ENCODE measurements around the gene TAOK2.
"Not testable (repeated sequence)": the region's sequence is repeated elsewhere in the genome, so short reads cannot be mapped to it uniquely, and the experiment has no call there.

The TAOK2 gene

GRCh38 chr16:29973384-29974246, at the start of gene TAOK2:
TAOK2 (plus strand) TSS chr16:29973868; CDS start chr16:29977773, 3,905 bp downstream.
- DNase-seq = peak; percentile 99

DNA sequence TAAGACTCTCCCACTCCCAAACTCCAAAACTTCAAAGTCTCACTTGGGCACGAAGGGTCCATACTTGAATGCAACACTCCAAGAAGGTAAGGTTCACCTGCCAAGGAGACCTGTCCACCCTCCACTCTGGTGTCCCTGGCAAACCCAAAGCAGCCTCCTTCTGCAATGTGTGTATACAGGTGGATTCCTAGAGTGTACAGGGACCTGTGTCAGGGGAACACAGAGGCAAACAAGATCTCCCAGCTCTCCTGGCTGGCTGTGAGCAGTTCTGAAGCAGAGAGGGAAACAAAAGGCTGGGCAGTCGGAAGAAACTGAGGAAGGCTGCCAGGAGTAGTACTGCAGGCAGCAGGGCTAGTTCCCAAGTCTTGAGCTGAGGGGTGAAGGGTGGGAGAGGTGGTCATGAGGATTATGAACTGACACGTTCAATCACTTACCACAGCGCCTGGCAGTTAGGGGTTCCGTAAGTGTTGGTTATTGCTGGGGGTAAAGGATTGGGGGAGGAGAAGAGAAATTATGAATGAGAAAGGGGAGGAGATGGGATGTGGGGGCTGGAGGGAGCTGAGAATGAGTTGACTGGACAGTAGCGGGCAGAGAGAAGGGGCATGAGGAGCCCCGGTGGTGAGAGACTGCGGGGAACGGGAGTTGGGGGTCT, 48.4 kb upstream of the TAOK2 start:
- DNase-seq = no peak

- peak; percentile 97 for DNase-seq
These were observed 47.6 kb upstream of the TAOK2 start, which contains the start of gene KCTD13 for GRCh38 chr16:29925781-29926710. KCTD13 (minus strand) TSS chr16:29926226; CDS start chr16:29926033, 193 bp downstream.

DNA sequence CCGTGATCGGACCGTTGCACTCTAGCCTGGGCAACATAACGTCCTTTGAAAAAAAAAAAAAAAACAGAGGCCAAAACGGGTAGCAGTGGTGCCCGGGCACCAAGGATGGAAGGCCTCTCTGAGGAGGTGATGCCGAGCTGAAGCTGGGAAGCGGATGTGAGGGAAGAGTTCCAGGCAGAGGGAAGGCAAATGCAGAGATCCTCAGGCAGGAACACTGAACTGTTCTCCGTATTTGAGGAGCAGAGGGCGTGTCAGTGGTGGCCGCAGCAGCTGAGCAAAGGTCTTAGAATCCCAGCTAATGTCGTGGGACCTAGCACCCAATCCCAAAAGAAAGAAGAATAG, 47.0 kb upstream of the TAOK2 start:
- peak; percentile 50 for DNase-seq

DNA sequence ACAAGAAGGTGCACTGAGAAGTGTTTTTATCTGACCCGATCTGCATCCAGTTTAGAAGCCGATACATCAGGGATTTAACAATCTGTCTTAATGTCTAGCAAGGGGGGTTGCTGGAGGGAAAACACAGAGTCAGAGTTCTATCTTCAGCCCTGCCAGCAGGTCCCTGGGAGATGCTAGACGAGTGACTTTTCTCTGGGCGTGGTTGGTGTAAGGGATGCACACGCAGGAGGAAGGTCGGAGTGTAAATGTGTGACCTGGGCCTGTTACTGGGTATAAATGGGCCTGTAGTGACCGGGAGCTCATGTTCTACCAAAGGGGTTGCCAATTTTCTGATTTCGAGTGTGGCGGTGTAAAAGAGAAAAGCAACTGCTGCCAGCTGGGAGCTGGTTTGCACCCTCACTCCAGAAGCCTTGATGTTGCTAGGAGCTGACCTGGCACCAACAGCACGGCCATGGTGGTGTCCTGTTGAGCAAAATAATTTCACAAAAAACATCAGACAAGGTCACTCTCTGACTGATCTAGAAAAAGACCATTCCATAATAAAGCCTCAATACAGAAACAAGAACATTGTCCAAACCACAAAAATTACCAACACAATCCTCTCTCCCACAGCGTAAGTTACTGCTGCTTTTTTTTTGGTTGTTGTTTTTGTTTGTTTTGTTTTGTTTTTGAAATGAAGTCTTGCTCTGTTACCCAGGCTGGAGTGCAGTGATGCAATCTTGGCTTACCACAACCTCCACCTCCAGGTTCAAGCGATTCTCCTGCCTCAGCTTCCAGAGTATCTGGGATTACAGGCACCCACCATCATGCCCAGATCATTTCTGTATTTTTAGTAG, 46.4 kb upstream of the TAOK2 start:
- DNase-seq = no peak

DNA sequence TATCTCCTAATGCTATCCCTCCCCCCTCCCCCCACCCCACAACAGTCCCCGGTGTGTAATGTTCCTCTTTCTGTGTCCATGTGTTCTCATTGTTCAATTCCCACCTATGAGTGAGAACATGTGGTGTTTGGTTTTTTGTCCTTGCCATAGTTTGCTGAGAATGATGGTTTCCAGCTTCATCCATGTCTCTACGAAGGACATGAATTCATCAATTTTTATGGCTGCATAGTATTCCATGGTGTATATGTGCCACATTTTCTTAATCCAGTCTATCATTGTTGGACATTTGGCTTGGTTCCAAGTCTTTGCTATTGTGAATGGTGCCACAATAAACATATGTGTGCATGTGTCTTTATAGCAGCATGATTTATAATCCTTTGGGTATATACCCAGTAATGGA, 41.9 kb upstream of the TAOK2 start:
- not testable (repeated sequence) for DNase-seq

DNA sequence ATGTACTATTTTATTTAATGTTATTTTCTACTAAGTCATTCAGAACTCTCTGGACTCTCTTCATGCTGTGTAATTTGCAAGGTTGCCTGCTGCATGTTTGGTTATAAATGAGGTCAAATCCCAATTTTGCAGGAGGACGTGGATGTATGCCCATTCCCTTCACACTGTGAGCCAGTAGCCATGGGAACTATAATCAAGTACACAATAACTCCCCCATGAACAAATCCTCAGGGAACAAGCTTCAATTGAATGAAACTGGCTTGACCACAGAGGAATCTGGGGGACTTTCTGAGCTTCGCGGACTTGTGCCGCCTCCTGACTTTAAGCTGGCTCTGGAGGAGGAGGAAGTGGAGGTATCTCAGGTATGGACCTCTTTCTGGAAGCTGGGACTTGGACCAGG, 33.0 kb upstream of the TAOK2 start:
- no peak for DNase-seq

DNA sequence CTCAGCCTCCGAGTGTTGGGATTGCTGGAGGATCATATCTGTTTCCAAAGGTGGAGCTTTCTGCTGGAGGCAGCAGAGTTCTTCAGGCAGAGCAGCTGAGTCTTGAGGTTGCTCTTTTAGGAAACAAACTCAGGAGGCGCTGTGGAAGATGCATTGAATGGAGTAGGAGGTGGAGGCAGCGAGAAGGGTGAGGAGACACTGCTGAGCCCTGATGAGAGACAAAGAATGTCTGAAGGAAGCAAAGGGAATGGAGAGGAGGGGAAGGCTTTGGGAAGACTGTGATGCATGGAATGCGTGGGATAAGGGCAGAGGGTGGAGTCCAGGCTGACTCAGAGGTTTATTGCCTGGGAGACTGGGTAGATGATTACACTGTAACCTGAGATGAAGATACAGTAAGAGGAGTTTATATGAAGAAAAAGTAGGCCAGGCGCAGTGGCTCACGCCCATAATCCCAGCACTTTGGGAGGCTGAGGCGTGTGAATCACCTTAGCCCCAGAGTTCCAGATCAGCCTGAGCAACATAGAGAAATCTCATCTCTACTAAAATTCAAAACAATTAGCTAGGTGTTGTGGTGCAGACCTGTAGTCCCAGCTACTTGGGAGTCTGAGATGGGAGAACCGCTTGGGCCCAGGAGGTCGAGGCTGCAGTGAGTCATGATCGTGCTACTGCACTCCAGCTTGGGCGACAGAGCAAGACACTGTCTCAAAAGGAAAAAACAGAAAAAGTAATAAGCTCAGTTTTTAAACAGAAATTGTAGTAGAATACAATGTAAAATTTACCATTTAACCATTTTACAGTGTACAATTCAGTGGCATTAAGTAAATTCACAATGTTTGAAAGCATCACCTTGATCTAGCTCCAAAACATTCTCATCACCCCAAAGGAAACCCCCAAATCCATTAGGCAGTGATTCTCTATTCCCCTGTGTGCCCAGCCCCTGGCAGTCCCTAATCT, 29.5 kb upstream of the TAOK2 start:
- no peak for DNase-seq

DNA sequence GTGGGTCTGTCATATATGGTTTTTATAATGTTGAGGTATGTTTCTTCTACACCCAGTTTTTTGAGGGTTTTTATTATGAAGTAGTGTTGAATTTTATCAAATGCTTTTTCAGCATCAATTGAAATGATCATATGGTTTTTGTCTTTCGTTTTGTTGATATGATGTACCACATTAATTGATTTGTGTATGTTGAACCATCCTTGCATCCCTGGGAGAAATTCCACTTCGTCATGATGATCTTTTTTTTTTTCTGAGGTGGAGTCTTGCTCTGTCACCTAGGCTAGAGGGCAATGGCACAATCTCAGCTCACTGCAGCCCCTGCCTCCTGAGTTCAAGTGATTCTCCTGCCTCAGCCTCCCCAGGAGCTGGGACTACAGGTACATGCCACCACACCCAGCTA, 25.8 kb upstream of the TAOK2 start:
- DNase-seq = no peak

- no peak for DNase-seq
These were observed 22.7 kb upstream of the TAOK2 start for GRCh38 chr16:29950806-29951461.

GRCh38 chr16:29951625-29952365, 21.9 kb upstream of the TAOK2 start:
- no peak for DNase-seq

DNA sequence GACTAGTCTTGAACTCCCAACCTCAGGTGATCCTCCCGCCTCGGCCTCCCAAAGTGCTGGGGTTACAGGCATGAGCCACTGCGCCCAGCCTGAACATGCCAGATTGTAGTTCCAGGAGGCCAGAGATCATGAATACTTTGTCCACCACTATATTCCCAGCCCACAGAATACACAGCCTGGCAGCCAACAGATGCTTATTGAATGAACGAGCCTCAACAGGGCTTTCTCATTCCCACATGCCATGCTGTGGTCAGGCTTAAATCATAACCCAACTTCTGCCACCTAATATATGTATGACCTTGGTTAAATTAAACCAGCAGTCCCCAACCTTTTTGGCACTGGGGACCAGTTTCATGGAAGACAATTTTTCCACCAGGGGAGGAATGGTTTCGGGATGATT, 14.9 kb upstream of the TAOK2 start:
- no peak for DNase-seq

DNA sequence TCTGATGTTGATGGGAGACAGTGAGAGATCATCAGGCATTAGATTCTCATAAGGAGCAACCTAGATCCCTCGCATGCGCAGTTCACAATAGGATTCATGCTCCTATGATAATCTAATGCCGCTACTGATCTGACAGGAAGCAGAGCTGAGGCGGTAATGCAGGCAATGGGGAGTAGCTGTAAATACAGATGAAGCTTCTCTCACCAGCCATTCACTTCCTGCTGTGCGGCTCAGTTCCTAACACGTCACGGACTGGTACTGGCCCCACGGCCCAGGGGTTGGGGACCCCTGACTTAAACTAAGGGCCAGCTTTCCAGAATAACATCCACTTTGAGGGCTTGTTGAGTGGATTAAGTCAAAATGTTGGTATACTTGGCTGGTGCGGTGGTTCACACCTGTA, 14.4 kb upstream of the TAOK2 start:
- no peak for DNase-seq

GRCh38 chr16:29959821-29960220, 13.8 kb upstream of the TAOK2 start:
- DNase-seq = not testable (repeated sequence)

DNA sequence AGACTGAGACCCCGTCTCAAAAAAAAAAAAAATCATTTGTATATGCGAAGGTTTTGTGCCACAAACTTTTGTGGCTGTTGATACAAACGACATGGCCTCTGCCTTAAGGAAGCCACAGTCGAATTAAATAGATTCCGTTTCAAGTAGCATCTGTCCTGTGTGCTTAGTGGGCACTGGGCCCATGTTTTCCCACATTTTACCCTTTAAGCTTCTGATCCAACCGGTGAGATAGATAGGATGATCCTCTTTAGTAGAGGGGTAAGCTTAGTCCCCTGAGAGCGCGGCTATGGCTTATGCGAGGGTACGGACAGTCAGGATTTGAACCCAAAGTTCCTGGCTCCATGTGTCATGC, 12.6 kb upstream of the TAOK2 start:
- no peak for DNase-seq

DNA sequence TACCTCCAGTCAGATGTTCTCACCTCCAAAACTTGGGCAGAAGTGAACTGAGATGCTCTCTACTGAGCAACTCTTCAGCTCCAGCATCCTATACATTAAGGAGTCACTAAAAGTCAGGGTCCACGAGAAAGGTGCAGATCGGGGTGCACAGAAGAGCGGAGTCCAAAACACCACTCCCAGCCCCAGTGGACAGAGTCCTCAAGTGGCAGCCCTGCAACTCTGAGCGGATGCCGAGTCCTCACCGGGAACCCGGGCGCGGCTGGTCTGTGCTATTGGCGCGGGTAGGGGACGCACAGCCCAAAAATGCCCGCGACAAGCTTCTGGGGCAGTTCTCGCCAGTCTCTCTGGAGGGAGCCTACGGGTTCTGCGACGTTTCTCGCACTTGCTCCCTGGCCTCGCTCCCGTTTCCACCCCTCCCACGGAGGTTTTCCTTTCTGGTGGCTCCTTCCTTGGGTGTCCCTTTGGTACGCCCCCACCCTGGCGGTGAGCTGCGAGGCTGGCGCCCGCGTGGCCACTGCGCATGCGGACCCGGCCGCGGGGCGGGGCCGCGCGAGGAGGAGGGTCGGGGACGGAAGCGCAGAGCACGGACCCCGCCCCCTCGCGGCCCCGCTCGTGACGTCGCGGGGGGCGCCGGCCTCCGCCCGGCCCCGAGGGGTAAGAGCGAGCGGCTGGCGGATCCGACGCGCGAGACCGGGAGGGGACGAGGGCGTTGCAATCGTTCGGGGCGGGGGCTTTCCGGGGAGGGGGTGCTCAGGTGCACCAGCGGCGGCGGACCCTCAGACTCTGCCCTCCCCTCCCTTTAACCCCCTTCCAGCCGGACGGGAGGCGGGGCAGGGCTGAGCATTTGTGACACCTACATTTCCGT, 12.0 kb upstream of the TAOK2 start, which contains the start of gene TMEM219:
Gene TMEM219 (plus strand): TSS at position 601 of the 865 bp plus-strand sequence. CDS start 1,065 bp downstream, outside the sequence.
- DNase-seq = peak; percentile 97

DNA sequence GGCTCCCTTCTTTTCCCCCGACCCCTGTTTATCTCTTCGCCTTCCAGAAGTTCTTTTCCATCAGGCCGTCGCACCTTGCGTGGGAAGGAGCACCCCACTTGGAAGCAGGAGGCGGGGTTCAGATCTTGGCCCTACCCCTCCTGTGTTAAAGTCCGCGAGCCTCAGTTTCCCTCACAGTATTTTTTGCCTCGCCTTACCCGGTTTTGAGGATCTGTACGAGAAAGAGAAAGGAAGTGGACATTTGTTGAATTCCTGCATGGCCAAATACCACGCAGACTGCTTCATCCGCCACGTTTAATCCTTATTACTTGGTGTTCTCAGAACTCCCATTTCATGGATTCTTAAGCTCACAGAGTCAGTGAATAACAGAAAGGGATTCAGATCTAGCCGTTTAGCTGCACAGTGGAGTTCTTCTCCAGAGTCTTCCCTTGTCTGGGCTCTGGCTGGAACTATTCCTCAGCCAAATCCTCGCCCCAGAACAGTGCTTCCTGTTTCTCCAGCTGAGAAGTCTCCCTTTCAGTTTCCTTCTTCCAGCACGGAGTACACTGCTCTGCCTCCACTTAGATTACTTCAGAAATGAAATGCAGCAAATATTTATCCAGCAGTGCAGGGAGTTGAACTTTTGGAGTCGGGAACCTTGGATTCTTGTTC, 11.2 kb upstream of the TAOK2 start:
- no peak for DNase-seq
